WTC11 (cell line): ENCODE data around the gene PITX1. TPM values are rescaled to one million over a fixed set of nuclear protein-coding genes. Genes with fewer than 3 reads are reported as not detected.

Experiments used
- ATAC-seq: fragments of 200-7000 bp; cut with Tn5 transposase; 2 replicates; pipeline ENCODE4 v1.10.0; 2021; ENCODE audit warnings: mild to moderate bottlenecking, moderate library complexity
- CTCF ChIA-PET: fragments of 300-600 bp; sonication (Branson Sonifier 250); formaldehyde crosslinking; loops from one replicate; lab custom pipeline; 2021; ENCODE audit warnings: antibody characterized with exemption; lab: Charles Lee
- POLR2A ChIA-PET: fragments of 350-600 bp; sonication (Branson Sonifier 250); formaldehyde crosslinking; loops from one replicate; lab custom pipeline; 2021; ENCODE audit warnings: antibody characterized with exemption; lab: Charles Lee
- DNase-seq: peaks from one replicate; pipeline ENCODE4 v3.0.0; 2021; ENCODE audit warnings: low spot score
- H3K27ac Mint-ChIP-seq: 2 replicates; pipeline ENCODE4 v1.8.0; 2021; ENCODE audit warnings: mixed read lengths
- H3K27me3 Mint-ChIP-seq: 2 replicates; pipeline ENCODE4 v1.8.0; 2021; ENCODE audit warnings: low read depth, mild to moderate bottlenecking, moderate library complexity, mixed read lengths
- H3K36me3 Mint-ChIP-seq: 2 replicates; pipeline ENCODE4 v1.8.0; 2021; ENCODE audit warnings: mixed read lengths
- H3K4me1 Mint-ChIP-seq: 2 replicates; pipeline ENCODE4 v1.8.0; 2022; ENCODE audit warnings: mixed read lengths
- H3K4me3 Mint-ChIP-seq: 2 replicates; pipeline ENCODE4 v1.8.0; 2021; ENCODE audit warnings: mild to moderate bottlenecking, moderate library complexity, mixed read lengths
- H3K9me3 Mint-ChIP-seq: 2 replicates; pipeline ENCODE4 v1.8.0; 2021; ENCODE audit warnings: mixed read lengths
- ATF1 ChIP-seq: sonication (generic); formaldehyde crosslinking; IDR thresholded peaks from 2 replicates; pipeline ENCODE4 v1.8.1; 2023; ENCODE audit warnings: mild to moderate bottlenecking, moderate library complexity, missing genetic modification reagents
- ATF2 ChIP-seq: sonication (generic); formaldehyde crosslinking; IDR thresholded peaks from 2 replicates; pipeline ENCODE4 v1.8.1; 2022; ENCODE audit warnings: low read depth, missing genetic modification reagents, borderline replicate concordance
- ATF3 ChIP-seq: sonication (generic); formaldehyde crosslinking; conservative IDR thresholded peaks from 2 replicates; pipeline ENCODE4 v1.8.1; 2022; ENCODE audit warnings: mild to moderate bottlenecking, missing genetic modification reagents
- CDX4 ChIP-seq: fragments of 250-450 bp; sonication (Bioruptor Pico); IDR thresholded peaks from 2 replicates; pipeline ENCODE4 v1.9.0; 2021; ENCODE audit warnings: moderate library complexity, mild to moderate bottlenecking, inconsistent platforms, borderline replicate concordance
- E2F1 ChIP-seq: sonication (generic); formaldehyde crosslinking; IDR thresholded peaks from 2 replicates; pipeline ENCODE4 v1.8.0; 2022; ENCODE audit warnings: mild to moderate bottlenecking, missing genetic modification reagents
- E2F4 ChIP-seq: sonication (generic); formaldehyde crosslinking; IDR thresholded peaks from 2 replicates; pipeline ENCODE4 v1.8.1; 2022; ENCODE audit warnings: low read depth, mild to moderate bottlenecking, moderate library complexity, missing genetic modification reagents, borderline replicate concordance
- ELF4 ChIP-seq: sonication (generic); formaldehyde crosslinking; IDR thresholded peaks from 2 replicates; pipeline ENCODE4 v1.8.1; 2022; ENCODE audit warnings: low read depth, mild to moderate bottlenecking, moderate library complexity, missing genetic modification reagents
- EMX1 ChIP-seq: fragments of 250-450 bp; sonication (Bioruptor Pico); IDR thresholded peaks from 2 replicates; pipeline ENCODE4 v1.8.0; 2021; ENCODE audit warnings: mild to moderate bottlenecking
- ERG ChIP-seq: fragments of 250-450 bp; sonication (Bioruptor Pico); IDR thresholded peaks from 2 replicates; pipeline ENCODE4 v1.8.0; 2021; ENCODE audit warnings: mild to moderate bottlenecking
- FOXK1 ChIP-seq: sonication (generic); formaldehyde crosslinking; IDR thresholded peaks from 2 replicates; pipeline ENCODE4 v1.8.0; 2022; ENCODE audit warnings: mild to moderate bottlenecking, moderate library complexity, missing genetic modification reagents
- HMGA2 ChIP-seq: fragments of 250-450 bp; sonication (Bioruptor Pico); IDR thresholded peaks from 2 replicates; pipeline ENCODE4 v1.4.0; 2021; ENCODE audit warnings: mild to moderate bottlenecking, moderate library complexity
- MLX ChIP-seq: sonication (generic); formaldehyde crosslinking; IDR thresholded peaks from 2 replicates; pipeline ENCODE4 v1.8.1; 2023; ENCODE audit warnings: mild to moderate bottlenecking, missing genetic modification reagents, moderate library complexity
- NFYB ChIP-seq: sonication (generic); formaldehyde crosslinking; conservative IDR thresholded peaks from 2 replicates; pipeline ENCODE4 v1.8.0; 2022; ENCODE audit warnings: low read depth, missing genetic modification reagents
- USF2 ChIP-seq: sonication (generic); formaldehyde crosslinking; IDR thresholded peaks from 2 replicates; pipeline ENCODE4 v1.8.1; 2023; ENCODE audit warnings: mild to moderate bottlenecking, missing genetic modification reagents, moderate library complexity
- ZBTB21 ChIP-seq: sonication (generic); formaldehyde crosslinking; IDR thresholded peaks from 2 replicates; pipeline ENCODE4 v1.8.1; 2023; ENCODE audit warnings: mild to moderate bottlenecking, missing genetic modification reagents, borderline replicate concordance
- ZNF121 ChIP-seq: sonication (generic); formaldehyde crosslinking; IDR thresholded peaks from 2 replicates; pipeline ENCODE4 v1.8.0; 2023; ENCODE audit warnings: missing genetic modification reagents
- ZNF263 ChIP-seq: sonication (generic); formaldehyde crosslinking; IDR thresholded peaks from 2 replicates; pipeline ENCODE4 v1.8.1; 2022; ENCODE audit warnings: low read depth, mild to moderate bottlenecking, moderate library complexity, missing genetic modification reagents
- ZNF317 ChIP-seq: sonication (generic); formaldehyde crosslinking; IDR thresholded peaks from 2 replicates; pipeline ENCODE4 v1.8.1; 2023; ENCODE audit warnings: low read depth, mild to moderate bottlenecking, moderate library complexity, missing genetic modification reagents, borderline replicate concordance
- ZNF423 ChIP-seq: fragments of 250-450 bp; sonication (Bioruptor Pico); IDR thresholded peaks from 2 replicates; pipeline ENCODE4 v2.1.2; 2022; ENCODE audit warnings: mild to moderate bottlenecking, moderate library complexity
- ZNF512 ChIP-seq: sonication (generic); formaldehyde crosslinking; IDR thresholded peaks from 2 replicates; pipeline ENCODE4 v1.8.1; 2022; ENCODE audit warnings: missing genetic modification reagents, borderline replicate concordance
- total RNA-seq: library from RNA; stranded (reverse); gene quantifications from 3 replicates; pipeline ENCODE4 v1.2.3, GENCODE V29; 2021

PITX1 gene
- total RNA-seq, 1 experiment from 2014 or later, result 0.13 TPM

GRCh38 chr5:135027697-135028615 is 6.1 kb downstream of the PITX1 start:
- DNase-seq, result no peak
- H3K27ac Mint-ChIP-seq, result no peak overlapping the region
- peaks cover 96% of the 10 kb centered on the region for H3K27me3 Mint-ChIP-seq
- H3K36me3 Mint-ChIP-seq, result no peaks in the 10 kb centered on the region
- CTCF ChIA-PET, result interaction anchor here (1.9 to 3.6 kb wide), 2 partner anchors 111 to 163 kb away, joined by 8 to 11 read pairs; no protein-coding TSS in a partner anchor
- TF ChIP-seq ERG (CRISPR knock-in tag) (no peak), ZNF423 (no peak), ZNF263 (CRISPR knock-in tag) (no peak), ATF1 (no peak), ZBTB21 (CRISPR knock-in tag) (no peak), ZNF317 (CRISPR knock-in tag) (no peak), CDX4 (no peak), ELF4 (no peak), ZNF512 (CRISPR knock-in tag) (no peak), MLX (CRISPR knock-in tag) (no peak), E2F4 (CRISPR knock-in tag) (no peak), USF2 (CRISPR knock-in tag) (no peak), ATF3 (CRISPR knock-in tag) (no peak), NFYB (CRISPR knock-in tag) (no peak), HMGA2 (no peak), EMX1 (CRISPR knock-in tag) (no peak), FOXK1 (CRISPR knock-in tag) (no peak), ATF2 (CRISPR knock-in tag) (no peak), E2F1 (CRISPR knock-in tag) (no peak), ZNF121 (CRISPR knock-in tag) (no peak)
- peak overlapping the region; percentile 54 for H3K4me3 Mint-ChIP-seq
- H3K9me3 Mint-ChIP-seq, result no peaks in the 10 kb centered on the region
- POLR2A ChIA-PET, result interaction anchor here (1.6 kb wide), 1 partner anchor 11 kb away, joined by 6 read pairs; no protein-coding TSS in a partner anchor
- ATAC-seq, result peak; percentile 3; the same call in 1 of the 2 replicates
- H3K4me1 Mint-ChIP-seq, result peaks cover 42% of the 10 kb centered on the region
